ENCODE results near the gene RAB43.
"Not testable (repeated sequence)": the region's sequence is repeated elsewhere in the genome, so short reads cannot be mapped to it uniquely, and the experiment has no call there.

Gene RAB43

GRCh38 chr3:129087138-129087702, 34.4 kb downstream of the RAB43 start:
- no peak for DNase-seq

DNA sequence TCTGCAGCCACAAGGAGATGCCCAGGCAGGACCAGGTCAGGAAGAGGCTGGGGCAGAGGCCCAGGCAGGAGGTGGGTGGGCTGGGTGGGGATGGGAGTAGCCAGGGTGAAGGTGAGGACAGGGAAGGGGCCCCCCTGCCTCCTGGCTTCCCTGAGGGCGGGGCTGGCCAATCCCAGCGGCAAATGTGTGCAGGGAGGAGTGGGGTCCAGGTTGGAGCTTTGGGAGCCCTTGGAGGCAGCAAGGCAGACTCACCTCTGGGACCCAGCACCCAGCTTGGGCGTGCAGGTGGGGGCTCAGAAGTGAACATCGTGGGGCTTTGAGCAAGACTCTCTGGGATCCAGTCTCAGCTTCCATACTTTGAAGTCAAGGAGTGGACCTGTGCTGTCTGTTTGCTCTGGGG, 35.8 kb downstream of the RAB43 start:
- DNase-seq: no peak

DNA sequence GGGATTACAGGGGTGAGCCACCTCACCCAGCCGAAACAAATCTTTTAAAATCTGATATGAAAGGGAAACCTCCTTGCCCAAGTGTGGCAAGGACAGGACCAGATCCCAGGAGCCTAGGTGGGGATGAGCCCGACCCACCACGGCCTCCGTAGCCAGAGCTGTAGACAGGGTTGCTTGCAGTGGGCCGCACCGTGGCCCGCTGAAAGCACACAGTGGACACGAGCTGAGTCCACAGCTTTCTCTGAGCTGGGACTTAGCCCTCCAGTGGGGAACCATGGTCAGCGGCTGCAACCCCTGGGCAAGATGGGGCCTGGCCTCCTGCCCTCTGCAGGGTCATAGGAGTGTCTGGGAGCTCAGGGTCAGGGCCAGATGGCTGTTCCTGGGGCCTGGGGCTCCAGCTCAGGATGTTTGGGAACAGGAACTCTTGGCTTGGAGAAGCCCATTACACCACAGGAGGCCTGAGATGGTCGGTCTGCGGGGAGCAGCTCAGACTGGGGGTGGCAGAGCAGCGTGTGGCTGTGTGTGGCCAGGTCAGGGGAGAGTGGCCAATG, 36.4 kb downstream of the RAB43 start:
- DNase-seq: no peak

- no peak for DNase-seq
Observed at GRCh38 chr3:129084501-129084900, 37.1 kb downstream of the RAB43 start.

DNA sequence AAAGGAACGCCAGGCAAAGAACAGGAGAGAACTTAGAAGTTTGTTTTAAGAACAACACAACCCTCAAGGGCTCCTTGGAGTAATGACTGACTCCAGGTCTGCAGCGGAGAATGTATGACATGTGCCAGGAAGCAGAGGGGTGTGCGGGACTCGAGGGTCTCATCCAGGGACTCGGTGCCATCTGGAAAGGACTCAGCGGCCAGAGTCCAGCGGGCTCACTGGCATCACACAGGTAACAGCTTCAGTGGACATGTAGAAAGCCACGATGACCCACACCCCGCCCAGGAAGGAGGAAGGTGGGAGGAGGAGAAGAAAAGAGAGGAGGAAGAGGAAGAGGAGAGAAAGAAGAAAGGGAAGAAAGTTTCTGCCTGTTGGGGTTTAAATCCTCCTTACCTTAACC, 39.6 kb downstream of the RAB43 start:
- no peak for DNase-seq

DNA sequence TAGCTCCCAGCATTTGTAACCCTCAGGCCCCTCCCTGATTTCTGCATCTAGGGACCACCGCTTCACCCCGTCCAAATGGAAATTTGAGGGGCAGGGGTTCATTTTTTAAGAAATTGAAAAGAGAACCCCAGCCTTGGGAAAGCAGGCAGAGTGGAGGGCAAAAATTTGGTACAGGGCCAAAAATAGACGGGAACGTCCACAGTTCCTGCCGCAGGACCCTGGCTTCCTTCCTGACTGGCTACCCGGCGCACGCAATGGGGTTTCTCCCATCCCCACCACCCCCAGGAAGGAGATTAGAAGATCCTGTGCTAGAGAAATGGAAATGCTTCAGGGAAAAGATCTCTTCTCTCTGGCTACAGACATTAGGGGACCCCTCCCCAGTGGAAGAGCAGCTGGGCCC, 40.1 kb downstream of the RAB43 start:
- DNase-seq: no peak

DNA sequence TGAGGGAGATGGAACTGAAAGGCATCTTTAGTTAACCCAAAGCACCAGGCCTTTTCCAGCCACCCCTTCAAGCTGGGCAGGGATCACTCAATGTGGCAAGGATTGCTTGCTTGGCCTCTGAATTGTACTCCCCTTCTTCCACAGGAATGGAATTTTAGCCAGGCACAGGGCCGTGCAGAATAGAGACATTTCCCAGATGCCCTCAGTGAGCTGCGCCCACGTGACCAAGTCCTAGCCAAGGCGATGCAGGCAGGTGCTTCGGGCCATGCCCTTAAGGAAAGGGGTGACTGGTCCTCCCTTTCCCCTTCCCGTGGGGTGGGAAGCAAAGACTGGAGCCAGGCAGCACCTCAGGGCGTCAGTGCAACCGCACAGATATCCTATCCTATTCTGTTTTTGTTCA, 43.1 kb downstream of the RAB43 start:
- DNase-seq: no peak

DNA sequence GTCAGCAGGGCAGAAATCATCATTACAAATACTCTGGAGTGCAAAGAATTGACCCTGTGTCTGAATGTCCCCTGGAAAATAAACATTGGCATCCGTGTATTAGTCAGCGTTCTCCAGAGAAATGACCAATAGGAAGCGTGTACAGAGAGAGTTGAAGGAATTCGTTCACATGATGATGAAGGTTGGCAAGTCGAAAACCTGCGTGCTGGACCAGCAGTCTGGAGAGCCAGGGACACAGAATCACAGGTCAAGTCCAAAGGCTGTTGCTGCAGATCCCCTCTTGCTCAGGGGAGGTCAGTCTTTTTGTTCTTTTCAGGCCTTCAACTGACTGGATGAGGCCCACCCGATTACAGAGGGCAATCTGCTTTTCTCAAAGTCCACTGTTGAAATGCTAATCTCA, 44.4 kb downstream of the RAB43 start:
- no peak for DNase-seq

DNA sequence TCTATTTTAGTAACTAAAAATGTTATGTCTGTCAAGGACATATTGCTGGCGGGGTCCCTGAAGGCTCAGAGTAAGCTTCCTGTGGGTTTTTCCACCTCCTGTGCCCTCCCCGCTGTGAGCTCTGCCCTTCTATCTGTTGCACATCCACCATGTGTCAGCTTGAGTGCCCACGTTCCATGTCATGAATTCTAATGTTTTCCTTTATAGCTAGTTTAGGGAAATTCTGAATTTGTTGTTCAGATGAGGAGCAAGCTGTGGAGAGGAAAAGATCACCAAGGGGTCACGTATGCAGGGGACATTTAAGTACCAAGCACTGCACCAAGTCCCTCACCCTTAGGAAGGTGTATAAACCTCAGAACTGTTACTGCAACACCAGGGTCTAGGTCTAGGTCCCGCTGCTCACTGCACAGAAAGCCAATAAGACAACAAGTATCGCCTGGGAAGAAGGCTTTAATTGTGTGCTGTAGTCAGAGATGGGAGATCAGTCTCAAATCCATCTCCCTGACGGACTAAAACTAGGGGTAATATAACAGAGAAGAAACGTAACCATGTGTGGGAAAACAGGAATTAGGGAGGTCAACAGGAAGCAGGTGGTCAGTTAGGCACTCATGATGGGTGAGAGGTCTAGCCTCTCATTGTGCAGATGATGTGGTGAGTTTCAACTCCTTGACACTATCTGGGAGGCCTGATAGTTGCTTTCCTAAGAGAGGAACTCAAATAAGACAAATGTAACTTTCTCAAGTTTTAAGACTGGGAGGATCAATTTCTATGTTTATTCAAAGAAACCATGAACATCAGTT, 51.3 kb downstream of the RAB43 start:
- DNase-seq: no peak

GRCh38 chr3:129069313-129070085, 52.1 kb downstream of the RAB43 start:
- DNase-seq: not testable (repeated sequence)

- DNase-seq: no peak
Observed at GRCh38 chr3:129068291-129068886, 53.2 kb downstream of the RAB43 start.

DNA sequence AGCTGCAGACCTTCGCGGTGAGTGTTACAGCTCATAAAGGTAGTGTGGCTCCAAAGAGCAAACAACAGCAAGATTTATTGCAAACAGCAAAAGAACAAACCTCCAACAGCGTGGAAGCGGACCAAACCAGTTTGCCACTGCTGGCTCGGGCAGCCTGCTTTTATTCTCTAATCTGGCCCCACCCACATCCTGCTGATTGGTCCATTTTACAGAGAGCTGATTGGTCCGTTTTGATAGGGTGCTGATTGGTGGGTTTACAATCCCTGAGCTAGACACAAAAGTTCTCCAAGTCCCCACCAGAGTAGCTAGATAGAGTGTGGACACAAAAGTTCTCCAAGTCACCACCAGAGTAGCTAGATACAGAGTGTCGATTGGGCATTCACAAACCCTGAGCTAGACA, 53.9 kb downstream of the RAB43 start:
- not testable (repeated sequence) for DNase-seq

DNA sequence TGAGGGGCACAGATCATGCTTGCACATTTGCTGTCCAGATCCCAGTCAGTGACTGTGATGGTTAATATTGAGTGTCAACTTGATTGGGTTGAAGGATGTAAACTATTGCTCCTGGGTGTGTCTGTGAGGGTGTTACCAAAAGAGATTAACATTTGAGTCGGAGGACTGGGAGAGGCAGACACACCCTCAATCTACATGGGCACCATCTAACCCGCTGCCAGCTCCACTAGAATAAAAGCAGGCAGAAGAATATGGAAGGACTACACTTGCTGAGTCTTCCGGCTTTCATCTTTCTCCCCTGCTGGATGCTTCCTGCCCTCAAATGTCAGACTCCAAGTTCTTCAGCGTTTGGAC, 55.9 kb downstream of the RAB43 start:
- no peak for DNase-seq

- no peak for DNase-seq
Observed at GRCh38 chr3:129065016-129065719, 56.4 kb downstream of the RAB43 start.

DNA sequence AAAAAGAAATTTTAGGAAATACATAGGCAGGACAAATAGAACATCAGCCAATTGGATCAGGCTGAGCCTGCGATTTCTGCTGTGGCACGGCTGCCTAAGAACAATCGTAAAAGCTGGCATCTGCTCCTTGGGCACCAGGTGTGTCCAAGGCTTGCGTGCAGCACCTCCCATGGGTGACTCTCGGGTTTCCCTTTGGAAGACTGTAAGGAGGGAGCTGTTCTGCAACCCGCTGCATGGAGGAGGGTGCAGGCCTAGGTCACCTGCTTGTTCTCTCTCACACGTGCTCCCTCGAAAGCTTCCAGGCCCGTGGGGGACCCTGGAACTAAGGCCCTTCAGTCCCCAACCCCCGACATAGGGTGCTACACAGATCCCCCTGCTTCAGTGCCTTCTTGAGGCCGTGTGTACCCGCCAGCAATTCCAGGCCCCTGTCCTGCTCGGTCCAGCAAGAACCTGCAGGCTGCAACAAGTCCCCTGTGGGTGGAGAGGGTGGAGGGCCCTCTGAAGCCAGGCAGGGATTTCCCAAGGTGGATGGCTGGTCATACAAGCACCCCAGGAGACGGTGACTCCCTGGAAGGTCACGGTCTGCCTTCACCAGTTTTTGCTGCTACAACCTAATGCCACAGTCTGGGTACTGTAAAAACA, 57.6 kb downstream of the RAB43 start:
- DNase-seq: peak; percentile 52

DNA sequence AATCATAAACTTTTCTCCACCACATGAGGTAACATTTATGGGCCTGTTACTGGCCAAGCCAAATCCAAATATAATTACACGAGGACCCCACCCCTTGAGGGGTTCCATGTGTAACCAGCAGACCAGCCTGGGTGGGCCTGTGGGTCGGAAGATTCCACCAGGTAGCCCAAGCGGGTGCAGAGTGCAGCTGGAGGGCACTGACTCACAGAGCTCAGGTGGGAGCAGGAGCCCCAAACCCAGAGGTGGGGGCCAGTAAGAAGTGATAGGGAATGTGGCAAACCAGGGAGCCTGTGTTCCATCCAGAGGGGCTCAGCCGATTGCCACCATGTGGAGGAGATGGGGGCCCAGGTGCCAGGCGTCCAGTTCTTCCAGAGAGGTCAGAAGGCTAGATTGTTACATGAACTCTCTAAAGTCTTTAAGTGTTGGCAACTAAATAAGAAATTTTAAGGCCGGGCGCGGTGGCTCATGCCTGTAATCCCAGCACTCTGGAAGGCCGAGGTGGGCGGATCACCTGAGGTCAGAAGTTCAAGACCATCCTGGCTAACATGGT, 58.4 kb downstream of the RAB43 start:
- no peak for DNase-seq

- DNase-seq: no peak
Observed at GRCh38 chr3:129061888-129062834, 59.4 kb downstream of the RAB43 start.

DNA sequence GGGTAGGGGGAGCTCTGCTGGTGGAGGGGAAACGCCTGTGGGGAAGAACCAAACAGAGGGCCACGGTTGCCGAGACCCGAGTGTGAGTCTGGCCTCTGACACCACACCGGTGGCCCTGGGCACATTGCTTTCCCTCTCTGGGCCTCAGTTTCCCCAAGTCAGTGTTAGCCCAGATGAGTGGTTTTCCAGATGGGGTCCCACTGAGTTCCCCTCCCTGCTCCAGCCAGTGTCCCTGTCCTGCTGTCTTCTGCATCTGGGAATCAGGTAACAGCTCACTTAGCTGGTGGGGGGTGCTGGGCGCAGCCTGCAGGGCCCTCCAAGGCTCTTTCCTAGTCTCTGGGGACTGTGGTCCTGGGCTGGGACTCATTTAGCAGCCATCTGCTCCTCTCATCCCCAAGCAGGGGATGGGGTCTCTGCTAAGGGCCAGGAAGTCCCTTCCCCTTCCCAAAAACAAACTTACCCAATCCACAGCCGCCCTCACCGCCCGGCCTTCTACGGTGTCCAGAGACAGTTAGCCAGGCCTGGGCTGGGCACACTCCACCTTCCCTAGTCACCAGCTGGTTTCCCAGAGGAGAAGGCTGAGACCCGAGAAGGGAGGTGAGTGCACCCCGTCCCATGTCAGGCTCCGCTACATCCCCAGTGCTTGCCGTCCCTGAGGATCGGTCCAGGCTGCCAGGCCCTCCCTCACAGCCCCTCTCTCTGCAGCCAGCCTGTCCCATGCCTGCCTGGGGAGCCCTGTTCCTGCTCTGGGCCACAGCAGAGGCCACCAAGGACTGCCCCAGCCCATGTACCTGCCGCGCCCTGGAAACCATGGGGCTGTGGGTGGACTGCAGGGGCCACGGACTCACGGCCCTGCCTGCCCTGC, 60.3 kb downstream of the RAB43 start:
- DNase-seq: no peak

- no peak for DNase-seq
Observed at GRCh38 chr3:129060276-129061022, 61.2 kb downstream of the RAB43 start, which contains the start of gene GP9. Gene GP9 (plus strand): TSS chr3:129060779. CDS start chr3:129061740, 961 bp downstream.
